ENCODE results near the gene ITPRID1.

Gene ITPRID1

GRCh38 chr7:31707089-31707488 is 193.2 kb downstream of the ITPRID1 start:
- Histone ChIP-seq H3K36me3 (ENCODE audit: control insufficient read depth, insufficient read depth, low read length) (no peaks in the 10 kb centered on the region), H3K4me1 (ENCODE audit: control insufficient read depth, insufficient read depth, low read length) (peaks cover 7% of the 10 kb centered on the region), H3K9ac (ENCODE audit: low read depth, low read length) (no peak overlapping the region), H3K9me3 (ENCODE audit: control insufficient read depth, insufficient read depth, low read length) (no peaks in the 10 kb centered on the region), H3K27me3 (ENCODE audit: control insufficient read depth, insufficient read depth, low read length) (peaks cover 15% of the 10 kb centered on the region), H3K4me3 (ENCODE audit: low read depth, low read length) (no peak overlapping the region)
